Measurements from ENCODE around the gene HPS1. TPM values are rescaled to one million over a fixed set of nuclear protein-coding genes. Genes with fewer than 3 reads are reported as not detected.

The HPS1 gene
- total RNA-seq, 1 experiment from 2014 or later, result 31.1 TPM

GRCh38 chr10:98420786-98421185, 25.9 kb downstream of the HPS1 start:
- no peak for DNase-seq (ENCODE audit: low read depth, low spot score)
- in situ Hi-C loops (cut with HindIII; ENCODE audit: low pct_unique_long_range_greater_than_20kb, low sequenced_read_pairs), result no loop called here

- no peak for DNase-seq (ENCODE audit: low read depth, low spot score)
- in situ Hi-C loops (cut with HindIII; ENCODE audit: low pct_unique_long_range_greater_than_20kb, low sequenced_read_pairs), result no loop called here
Measured at GRCh38 chr10:98419469-98420261, 27.1 kb downstream of the HPS1 start.

DNA sequence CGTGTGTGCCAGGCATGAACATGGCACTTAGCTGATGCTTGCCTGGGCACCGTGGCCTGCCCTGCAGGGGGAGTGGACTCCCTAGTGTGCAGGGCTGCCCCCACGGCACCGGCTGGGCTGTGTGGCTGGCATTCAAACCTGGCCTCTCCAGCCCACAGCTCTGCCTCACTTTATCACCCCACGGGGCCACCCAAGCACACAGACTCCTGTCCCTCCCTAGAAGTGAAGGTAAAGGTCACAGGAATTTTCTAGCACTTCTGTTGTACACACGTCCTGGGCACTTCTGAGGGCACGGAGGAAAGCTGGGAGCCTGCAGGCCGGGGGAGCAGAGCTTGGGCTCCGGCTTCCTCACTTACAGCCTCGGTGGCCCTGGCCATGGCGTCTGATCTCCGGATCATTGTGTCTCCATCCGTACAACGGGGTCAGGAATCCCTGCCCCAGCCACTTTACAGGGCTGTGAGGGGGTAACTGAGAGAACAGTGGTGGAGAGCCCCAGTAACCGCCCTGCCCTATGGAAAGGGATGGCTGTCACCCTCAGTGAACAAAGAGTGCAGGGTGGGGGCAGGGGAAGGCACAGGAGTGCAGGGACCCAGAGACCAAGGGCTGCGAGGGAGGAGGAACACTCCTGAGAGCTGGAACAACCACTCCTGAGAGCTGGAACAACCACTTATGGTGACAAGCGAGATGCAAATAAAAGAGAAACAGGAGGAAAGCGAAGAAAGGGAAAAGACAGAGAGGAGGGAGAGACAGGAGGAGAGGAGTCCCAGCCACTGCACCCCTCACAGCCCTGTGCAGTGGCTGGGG, 27.9 kb downstream of the HPS1 start:
- in situ Hi-C loops (cut with HindIII; ENCODE audit: low pct_unique_long_range_greater_than_20kb, low sequenced_read_pairs), result no loop called here
- no peak for DNase-seq (ENCODE audit: low read depth, low spot score)

DNA sequence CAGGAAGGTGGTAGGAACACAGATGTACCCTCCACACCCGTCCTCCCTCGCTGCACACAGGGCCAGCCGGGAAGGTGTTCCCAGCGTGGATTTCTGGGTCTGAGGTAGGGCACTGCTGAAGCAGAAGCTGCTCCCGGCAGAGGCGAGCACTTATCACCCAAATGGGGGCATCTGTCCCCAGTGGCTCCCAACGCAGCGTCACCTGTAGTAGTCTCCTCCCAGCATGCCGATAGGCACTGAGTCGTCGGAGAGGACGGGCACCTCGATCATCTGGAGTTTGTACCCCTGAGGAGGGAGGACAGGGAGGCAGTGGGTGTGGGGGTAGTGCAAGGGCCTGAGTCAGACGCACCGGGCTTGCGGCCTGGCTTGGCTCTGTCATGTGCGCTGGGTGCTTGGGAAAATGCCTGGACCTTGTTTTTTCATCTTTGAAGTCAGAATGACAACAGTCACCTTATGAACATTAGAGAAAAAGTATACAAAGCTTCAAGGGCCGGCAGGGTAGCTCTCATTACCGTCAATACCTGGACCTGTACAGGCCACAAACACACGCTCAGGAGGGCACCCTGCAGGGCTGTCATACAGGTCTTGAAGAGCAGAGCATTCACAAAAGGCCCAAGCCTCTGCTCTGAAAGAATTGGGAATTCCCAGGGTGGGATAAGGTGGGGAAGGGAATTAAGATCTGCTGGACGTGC, 28.6 kb downstream of the HPS1 start:
- DNase-seq (ENCODE audit: low read depth, low spot score), result no peak
- in situ Hi-C loops (cut with HindIII; ENCODE audit: low pct_unique_long_range_greater_than_20kb, low sequenced_read_pairs), result no loop called here

DNA sequence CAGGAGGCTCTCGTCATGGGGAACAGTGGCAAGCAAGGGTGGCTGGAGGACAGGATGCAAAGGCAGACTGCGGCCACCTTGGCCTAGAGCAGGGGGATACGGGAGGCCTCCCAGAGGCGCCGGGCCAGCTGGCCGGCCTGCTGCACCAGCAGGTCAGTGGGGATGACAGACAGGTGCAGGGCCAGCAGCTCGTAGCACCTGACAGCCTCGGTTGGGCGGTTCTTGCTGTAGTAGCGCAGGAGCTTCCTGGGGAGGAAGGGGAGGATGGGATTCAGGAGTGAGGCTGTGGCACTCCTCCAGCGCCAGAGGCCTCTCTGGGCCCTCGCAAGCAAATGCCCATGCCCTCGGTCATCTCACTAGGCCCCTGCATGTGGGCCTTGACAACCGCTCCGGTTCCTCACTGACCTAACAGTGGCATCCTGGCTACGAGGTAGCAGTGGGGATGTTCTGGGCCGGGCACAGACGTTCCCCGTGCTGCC, 29.2 kb downstream of the HPS1 start:
- in situ Hi-C loops (cut with HindIII; ENCODE audit: low pct_unique_long_range_greater_than_20kb, low sequenced_read_pairs), result no loop called here
- DNase-seq (ENCODE audit: low read depth, low spot score), result no peak

DNA sequence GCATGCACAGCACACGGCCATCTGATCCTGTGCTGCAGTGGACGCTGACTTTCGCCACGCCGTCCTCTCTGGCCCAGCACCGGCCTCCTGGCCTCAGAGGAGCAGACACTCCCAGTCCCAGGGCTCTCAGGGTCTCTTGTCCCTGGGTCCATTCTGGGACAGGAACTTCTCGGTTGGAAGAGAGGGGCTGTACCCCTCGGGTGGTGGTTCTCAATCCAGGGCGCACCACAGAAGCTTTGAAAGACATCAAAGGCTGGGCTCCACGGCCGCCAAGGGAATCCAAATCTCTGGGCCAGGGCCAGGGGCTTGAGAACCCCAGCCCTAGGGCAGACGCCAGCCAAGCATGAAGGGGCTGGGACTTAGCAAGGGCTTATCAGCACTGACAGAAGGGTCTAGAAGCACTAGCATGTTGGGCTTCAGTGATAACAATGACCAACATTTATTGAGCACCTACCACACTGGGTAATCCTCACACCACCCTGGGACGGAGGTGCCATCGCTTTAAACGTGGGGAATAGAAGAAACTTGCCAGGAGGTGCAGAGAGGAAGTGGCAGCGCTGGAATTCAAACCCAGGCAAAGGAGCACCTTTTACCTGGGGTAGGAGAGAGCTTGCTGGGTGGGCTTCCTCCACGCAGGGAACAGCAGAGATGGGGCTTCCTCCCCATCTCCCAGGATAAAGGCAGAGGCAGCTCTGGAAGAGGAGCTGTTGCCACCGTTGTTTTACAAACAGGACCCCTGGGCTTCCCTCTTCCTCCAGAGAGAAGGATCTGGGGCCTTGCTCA, 29.9 kb downstream of the HPS1 start:
- in situ Hi-C loops (cut with HindIII; ENCODE audit: low pct_unique_long_range_greater_than_20kb, low sequenced_read_pairs), result no loop called here
- DNase-seq (ENCODE audit: low read depth, low spot score), result no peak

DNA sequence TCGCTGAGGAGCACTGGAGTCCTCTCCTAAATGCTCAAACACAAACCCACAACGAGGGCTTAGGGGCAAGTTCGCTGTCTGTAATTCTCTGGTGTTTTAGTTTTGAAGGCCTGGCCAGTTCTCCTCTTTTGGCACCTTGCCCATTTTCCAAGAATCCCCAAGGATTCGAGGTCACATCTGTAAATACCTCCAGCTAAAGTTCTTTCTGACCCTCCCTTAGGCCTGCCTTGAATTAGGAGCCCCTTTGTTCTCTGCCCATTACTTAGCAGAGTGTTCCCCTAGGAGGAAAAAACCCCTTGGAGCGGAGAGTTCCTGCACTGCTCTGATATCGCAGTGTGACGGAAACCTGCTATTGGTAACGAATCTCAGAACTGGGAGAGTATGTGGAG, 31.0 kb downstream of the HPS1 start:
- in situ Hi-C loops (cut with HindIII; ENCODE audit: low pct_unique_long_range_greater_than_20kb, low sequenced_read_pairs), result no loop called here
- DNase-seq (ENCODE audit: low read depth, low spot score), result peak; percentile 11

DNA sequence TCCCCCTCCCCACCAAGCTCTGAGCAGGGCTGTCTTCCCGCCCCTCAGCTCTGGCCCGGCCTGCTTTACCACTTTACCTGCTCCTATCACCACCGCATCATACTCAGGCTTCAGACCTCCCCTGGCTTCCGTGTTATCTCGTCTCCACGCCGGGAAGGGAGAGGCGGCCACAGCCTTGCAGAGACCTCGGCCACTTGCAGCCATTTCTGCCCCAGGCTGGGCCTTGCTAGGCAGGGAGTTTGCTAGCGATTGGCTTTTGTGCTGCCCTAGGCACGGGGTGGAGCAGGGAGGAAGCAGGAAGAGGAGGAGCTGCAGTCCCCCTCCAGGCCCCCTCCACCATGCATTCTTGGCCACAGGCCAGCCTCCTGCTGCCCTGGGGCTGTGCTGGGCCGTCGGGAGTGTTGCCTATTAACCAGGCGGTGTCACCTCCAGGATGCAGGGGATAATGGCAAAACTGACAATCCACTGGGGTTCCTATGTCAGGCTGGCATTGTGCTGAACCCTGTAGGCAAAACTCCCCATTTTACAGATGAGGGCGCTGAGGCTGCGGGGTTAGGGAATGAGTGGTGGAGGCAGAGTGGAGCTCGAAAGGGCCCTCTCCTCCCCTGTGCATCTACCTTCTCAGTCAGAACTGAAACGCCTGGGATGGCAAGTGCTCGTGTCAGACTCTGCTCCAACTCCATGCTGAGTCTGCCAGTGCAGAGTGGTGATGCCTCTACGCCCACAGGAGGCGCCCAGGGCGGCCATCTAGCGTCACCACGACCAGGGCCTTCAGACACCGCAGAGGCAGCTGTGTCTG, 31.6 kb downstream of the HPS1 start, which contains the start of gene PYROXD2:
TSS of gene PYROXD2 (minus strand) at position 251 of the 799 bp plus-strand sequence. CDS start at position 204, 47 bp downstream.
- in situ Hi-C loops (cut with HindIII; ENCODE audit: low pct_unique_long_range_greater_than_20kb, low sequenced_read_pairs), result no loop called here
- DNase-seq (ENCODE audit: low read depth, low spot score), result peak; percentile 82

- no peak for DNase-seq (ENCODE audit: low read depth, low spot score)
- in situ Hi-C loops (cut with HindIII; ENCODE audit: low pct_unique_long_range_greater_than_20kb, low sequenced_read_pairs), result no loop called here
Measured at GRCh38 chr10:98414578-98414931, 32.2 kb downstream of the HPS1 start.

DNA sequence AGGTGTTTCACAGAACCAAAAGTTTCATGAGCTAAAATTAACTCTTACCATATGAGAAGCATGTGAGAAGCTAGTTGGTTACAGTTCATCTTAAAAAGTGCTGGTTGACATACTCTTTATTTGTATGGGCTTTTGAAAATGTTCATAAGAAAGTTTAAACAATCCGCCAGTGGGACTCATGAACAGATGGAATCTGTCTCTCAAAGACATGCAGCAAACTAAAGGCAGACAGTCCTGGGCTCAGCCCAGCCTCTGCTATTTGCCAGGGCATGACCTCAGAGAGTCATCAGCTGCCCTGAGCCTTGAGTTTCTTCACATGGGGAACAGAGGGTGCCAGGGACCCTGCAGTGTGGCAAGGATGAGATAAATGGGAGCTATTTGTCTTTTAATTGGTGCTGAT, 35.0 kb downstream of the HPS1 start:
- no peak for DNase-seq (ENCODE audit: low read depth, low spot score)
- in situ Hi-C loops (cut with HindIII; ENCODE audit: low pct_unique_long_range_greater_than_20kb, low sequenced_read_pairs), result no loop called here

GRCh38 chr10:98411166-98411565, 35.6 kb downstream of the HPS1 start:
- in situ Hi-C loops (cut with HindIII; ENCODE audit: low pct_unique_long_range_greater_than_20kb, low sequenced_read_pairs), result no loop called here
- DNase-seq (ENCODE audit: low read depth, low spot score), result no peak

- DNase-seq (ENCODE audit: low read depth, low spot score), result no peak
- in situ Hi-C loops (cut with HindIII; ENCODE audit: low pct_unique_long_range_greater_than_20kb, low sequenced_read_pairs), result no loop called here
Measured at GRCh38 chr10:98410759-98411158, 36.0 kb downstream of the HPS1 start.

- in situ Hi-C loops (cut with HindIII; ENCODE audit: low pct_unique_long_range_greater_than_20kb, low sequenced_read_pairs), result no loop called here
- no peak for DNase-seq (ENCODE audit: low read depth, low spot score)
Measured at GRCh38 chr10:98410135-98410743, 36.5 kb downstream of the HPS1 start.

DNA sequence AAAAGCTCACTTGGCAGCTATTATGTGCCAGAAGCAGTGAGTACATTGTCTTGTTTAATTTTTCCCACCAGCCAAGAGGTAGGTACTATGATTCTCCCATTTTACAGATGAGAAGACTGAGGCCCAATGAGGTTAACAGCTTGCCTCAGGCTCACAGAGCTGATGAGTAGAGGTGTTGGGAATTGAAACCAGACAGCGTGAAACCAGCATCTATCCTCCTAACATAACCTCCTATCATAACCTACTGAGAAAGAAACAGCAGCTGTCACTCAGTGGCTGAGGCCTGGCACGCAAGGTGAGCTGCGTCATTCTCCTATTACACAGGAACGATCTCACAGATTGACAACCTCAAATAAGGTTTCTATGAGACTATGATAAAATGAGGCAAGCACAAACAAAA, 37.9 kb downstream of the HPS1 start:
- no peak for DNase-seq (ENCODE audit: low read depth, low spot score)
- in situ Hi-C loops (cut with HindIII; ENCODE audit: low pct_unique_long_range_greater_than_20kb, low sequenced_read_pairs), result no loop called here

DNA sequence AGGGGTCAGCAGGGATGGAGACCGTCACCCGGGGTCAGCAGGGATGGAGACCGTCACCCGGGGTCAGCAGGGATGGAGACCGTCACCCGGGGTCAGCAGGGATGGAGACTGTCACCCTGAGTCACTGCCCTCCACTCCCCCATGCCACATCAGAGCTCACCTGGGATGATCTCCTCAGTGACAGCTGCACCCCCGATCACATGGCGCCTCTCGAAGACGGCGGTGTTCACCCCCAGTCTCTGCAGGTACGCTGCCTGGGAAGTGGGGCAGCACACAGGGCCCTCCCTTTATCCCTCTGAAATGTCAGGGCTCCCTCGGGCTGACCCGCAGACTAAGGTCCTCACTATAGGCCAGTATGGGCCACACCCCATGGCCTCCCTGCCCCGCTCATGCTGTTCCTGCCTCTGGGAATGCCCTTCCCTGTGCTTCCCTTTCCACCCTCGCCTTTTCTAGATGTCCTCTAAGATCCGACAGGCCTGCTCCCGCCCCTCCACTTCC, 38.9 kb downstream of the HPS1 start:
- no peak for DNase-seq (ENCODE audit: low read depth, low spot score)
- in situ Hi-C loops (cut with HindIII; ENCODE audit: low pct_unique_long_range_greater_than_20kb, low sequenced_read_pairs), result no loop called here

GRCh38 chr10:98407017-98407743, 39.6 kb downstream of the HPS1 start:
- no peak for DNase-seq (ENCODE audit: low read depth, low spot score)
- in situ Hi-C loops (cut with HindIII; ENCODE audit: low pct_unique_long_range_greater_than_20kb, low sequenced_read_pairs), result no loop called here
